ENCODE results near the gene ARHGEF28. TPM values are rescaled to one million over a fixed set of nuclear protein-coding genes. Genes with fewer than 3 reads are reported as not detected.

The ARHGEF28 gene
- total and polyA plus RNA-seq, 9 of the 15 experiments (the other 6 are each of a cell fraction or from before 2014, with no cell fraction given) = 0.27 TPM; not detected in 8

DNA sequence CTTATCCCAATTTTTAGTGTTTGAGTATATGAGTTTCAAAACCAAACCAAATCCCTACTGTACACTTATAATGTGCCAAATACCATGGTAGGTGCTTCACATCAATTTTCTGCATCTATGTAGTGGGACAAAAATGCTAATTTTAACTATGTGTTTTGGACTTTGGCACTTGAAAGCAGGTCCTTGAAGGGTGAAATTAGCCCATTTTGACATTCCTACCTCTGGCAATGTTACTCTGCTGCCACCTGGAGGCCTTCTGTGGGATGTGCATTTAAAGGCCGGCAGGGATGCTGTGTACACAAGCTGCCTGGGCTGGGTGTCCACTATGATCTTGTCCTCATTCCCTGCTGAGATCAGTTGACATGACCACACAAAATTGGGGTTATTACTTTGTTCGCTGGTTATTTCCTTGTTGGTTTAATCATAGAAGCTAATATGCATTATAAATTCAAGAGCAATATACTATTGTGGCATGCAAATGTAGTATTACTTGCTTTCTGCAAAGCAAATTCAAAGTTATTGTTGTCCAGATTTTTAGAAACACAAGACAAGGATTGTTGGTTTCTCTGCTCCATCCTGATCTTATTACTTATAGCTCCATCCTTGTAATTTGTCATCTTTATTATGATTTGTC is 166.8 kb downstream of the ARHGEF28 start (continued):
- TF ChIP-seq PYGO2 (tag; IDR thresholded peaks at IDR 0.05) = no peak
- TF ChIP-seq, protein P1, sequence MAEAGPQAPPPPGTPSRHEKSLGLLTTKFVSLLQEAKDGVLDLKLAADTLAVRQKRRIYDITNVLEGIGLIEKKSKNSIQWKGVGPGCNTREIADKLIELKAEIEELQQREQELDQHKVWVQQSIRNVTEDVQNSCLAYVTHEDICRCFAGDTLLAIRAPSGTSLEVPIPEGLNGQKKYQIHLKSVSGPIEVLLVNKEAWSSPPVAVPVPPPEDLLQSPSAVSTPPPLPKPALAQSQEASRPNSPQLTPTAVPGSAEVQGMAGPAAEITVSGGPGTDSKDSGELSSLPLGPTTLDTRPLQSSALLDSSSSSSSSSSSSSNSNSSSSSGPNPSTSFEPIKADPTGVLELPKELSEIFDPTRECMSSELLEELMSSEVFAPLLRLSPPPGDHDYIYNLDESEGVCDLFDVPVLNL (CRISPR knock-in tag; IDR thresholded peaks at IDR 0.05; ENCODE audit: low read depth) = no peak
- TF ChIP-seq SETDB1 (IDR thresholded peaks at IDR 0.05; ENCODE audit: low read length) = no peak
- TF ChIP-seq ZFP30 (CRISPR knock-in tag; IDR thresholded peaks at IDR 0.05; ENCODE audit: borderline replicate concordance) = no peak

- ChIA-PET CTCF (ENCODE audit: low intra/inter-chr PET ratio) (interaction anchor here (4.6 kb wide), 1 partner anchor 202 kb away, joined by 50 read pairs; no protein-coding TSS in a partner anchor), POLR2A (interaction anchor here (1.5 kb wide), 1 partner anchor 203 kb away, joined by 7 read pairs; no protein-coding TSS in a partner anchor)
- Histone ChIP-seq H3K4me2 (ENCODE audit: insufficient read depth, low read length) (no peak overlapping the region), H3K79me2 (ENCODE audit: control insufficient read depth, insufficient read depth, low read length) (no peaks in the 10 kb centered on the region), H3K4me1 (replicated peaks in 1 of 2; ENCODE audit: control insufficient read depth in 2 of 2, insufficient read depth in 2 of 2, low read length in 2 of 2) (no peaks in the 10 kb centered on the region), H2AFZ (ENCODE audit: low read depth, low read length) (no peak overlapping the region), H3K36me3 (ENCODE audit: control insufficient read depth, insufficient read depth, low read length) (no peaks in the 10 kb centered on the region), H4K20me1 (replicated peaks; ENCODE audit: control insufficient read depth, insufficient read depth, low read length) (no peaks in the 10 kb centered on the region), H3K27ac (ENCODE audit: extremely low read depth, low read depth, low read length) (no peak overlapping the region), H3K9me3 (replicated peaks; ENCODE audit: control insufficient read depth, insufficient read depth, low read depth, low read length) (no peaks in the 10 kb centered on the region), H3K4me3 (no peak overlapping the region), H3K9me1 (ENCODE audit: control insufficient read depth, insufficient read depth, low read length) (no peaks in the 10 kb centered on the region), H3K27me3 (ENCODE audit: control insufficient read depth in 2 of 2, insufficient read depth in 2 of 2, low read length in 2 of 2) (peaks cover 2 to 16% of the 10 kb centered on the region in 2 experiments; a peak in 3 of 5 replicates), H3K9ac (ENCODE audit: insufficient read depth in 1 of 2, low read depth in 2 of 2, low read length in 2 of 2) (no peak overlapping the region)
- no peak for FAIRE-seq
- BruUV-seq (replicated peaks) = no TSS peak
- WGBS (ENCODE audit: insufficient coverage, low coverage, missing lambda C conversion rate) = 5% methylated on average over 5 of the region's 5 CpGs
- intact Hi-C loops (cut with micrococcal nuclease) (no loop called here), in situ Hi-C loops (cut with MboI) (loop anchor here (5.0 kb wide), 1 partner anchor 207 kb away; no protein-coding TSS in a partner anchor)
- ATAC-seq = no peak
- no peak for DNase-seq (ENCODE audit: extremely low read depth in 1 of 4, low spot score in 3 of 4)
- TF ChIP-seq ZFP91 (CRISPR knock-in tag; IDR thresholded peaks at IDR 0.05) (no peak), MXI1 (IDR thresholded peaks at IDR 0.05; ENCODE audit: low read depth, low read length) (no peak), UBTF (IDR thresholded peaks at IDR 0.05; ENCODE audit: borderline replicate concordance in 1 of 2, low read depth in 2 of 2, low read length in 2 of 2) (no peak), KLF1 (tag; IDR thresholded peaks at IDR 0.05) (no peak), NFE2L1 (tag; IDR thresholded peaks at IDR 0.05; ENCODE audit: borderline replicate concordance, low read depth) (no peak), ZNF253 (CRISPR knock-in tag; conservative IDR thresholded peaks at IDR 0.05) (no peak), KAT8 (IDR thresholded peaks at IDR 0.05; ENCODE audit: low read depth) (no peak), HSF4 (CRISPR knock-in tag; IDR thresholded peaks at IDR 0.05; ENCODE audit: borderline replicate concordance) (no peak), ZNF354B (CRISPR knock-in tag; IDR thresholded peaks at IDR 0.05) (no peak), TBP (optimal IDR thresholded peaks at IDR 0.05; ENCODE audit: low read depth, low read length) (no peak), CREBBP (IDR thresholded peaks at IDR 0.05; ENCODE audit: low read depth, low read length) (no peak), ZNF583 (CRISPR knock-in tag; IDR thresholded peaks at IDR 0.05) (no peak), ADNP (tag; IDR thresholded peaks at IDR 0.05) (no peak)
Observed at GRCh38 chr5:73793911-73794310, 167.9 kb downstream of the ARHGEF28 start.
